HG02678 (cell line): ENCODE data around the gene LIFR.

Source experiments
- ATAC-seq: cut with Tn5 transposase; IDR thresholded peaks from one replicate; pipeline ENCODE4 v1.9.1; 2021; ENCODE audit warnings: mild to moderate bottlenecking, moderate library complexity; ENCODE audit not compliant: unreplicated experiment

The LIFR gene

GRCh38 chr5:38551030-38552017 is 5.1 kb downstream of the LIFR start:
- ATAC-seq = no peak

DNA sequence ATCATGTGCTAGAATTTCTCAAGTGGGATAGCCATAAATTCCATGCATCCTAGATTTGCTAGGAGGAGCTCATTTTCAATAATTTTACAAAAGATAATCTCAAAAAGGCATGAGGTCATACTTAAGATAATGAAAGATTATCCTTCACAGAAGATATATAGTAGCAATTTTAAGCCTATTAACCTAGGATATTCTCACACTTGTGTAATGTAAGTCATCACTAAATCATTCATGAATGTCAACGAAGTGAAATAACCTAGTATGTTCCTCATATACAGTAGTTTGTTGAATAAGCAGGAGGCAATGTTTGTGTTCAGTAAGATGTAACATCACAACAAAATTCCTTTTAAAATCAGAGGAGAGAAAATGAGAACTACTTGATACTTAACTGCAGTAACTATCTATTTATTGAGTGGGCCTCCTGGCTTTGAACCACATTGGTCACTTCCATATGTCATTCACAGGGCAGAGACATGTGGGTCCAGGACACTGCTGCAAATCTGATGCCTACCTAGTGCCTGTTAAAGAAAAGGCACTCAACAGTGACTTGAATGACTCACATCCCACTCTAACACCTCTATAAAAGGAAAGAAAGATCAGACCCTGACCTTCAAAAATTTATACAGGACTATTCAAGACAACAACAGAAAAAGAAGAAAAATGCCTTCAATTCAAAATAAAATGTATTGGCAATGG is 8.2 kb downstream of the LIFR start:
- ATAC-seq = no peak

GRCh38 chr5:38547257-38547656 is 9.2 kb downstream of the LIFR start:
- no peak for ATAC-seq

DNA sequence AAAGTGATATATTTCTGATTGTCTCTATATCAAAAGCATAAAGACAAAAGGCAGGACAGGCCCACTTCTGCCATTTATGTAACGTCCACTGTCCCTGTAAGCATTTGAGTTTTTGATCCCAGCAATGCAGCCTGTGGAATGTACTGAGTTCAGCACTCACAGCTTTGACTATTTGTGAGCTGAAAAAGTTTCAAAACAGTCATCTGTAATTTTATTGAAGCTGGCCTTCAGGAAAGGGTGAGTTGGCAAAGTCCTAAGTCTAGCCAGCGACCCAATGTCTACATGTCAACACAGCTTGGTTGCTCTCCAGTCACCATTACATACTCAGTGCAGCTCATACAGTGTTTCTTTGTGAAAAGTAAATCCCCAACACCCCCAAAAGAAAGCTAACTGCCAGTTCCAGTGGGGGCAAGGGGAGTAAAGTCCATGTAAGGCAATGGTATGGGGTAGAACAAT is 9.7 kb downstream of the LIFR start:
- no peak for ATAC-seq

GRCh38 chr5:38543886-38544285 is 12.6 kb downstream of the LIFR start:
- ATAC-seq = no peak

GRCh38 chr5:38543074-38543473 is 13.4 kb downstream of the LIFR start:
- no peak for ATAC-seq

DNA sequence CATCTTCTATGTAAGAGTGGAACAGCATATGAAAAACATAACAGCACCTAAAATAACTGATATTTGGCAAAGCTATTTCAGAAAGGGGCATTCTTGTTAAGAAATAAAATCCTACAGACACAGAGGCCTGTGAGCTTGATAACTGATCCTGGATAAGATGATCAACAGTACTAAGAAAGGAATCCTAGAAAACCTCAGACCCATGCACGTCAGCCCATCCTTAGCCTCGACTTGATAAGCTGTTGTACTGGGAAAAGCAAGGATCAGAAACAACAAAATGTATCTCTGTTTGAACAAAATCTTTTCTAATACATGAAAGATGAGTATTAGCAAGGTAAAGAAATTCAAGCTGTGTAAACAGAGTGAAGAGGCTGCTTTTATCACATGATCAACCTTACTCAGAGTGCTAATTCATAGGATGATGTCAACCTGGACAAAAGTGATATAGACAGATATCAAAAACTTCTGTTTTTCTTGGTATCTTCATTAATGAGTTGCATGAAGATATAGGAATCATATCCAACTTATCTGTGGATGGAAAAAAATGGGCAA is 15.2 kb downstream of the LIFR start:
- no peak for ATAC-seq

GRCh38 chr5:38540314-38540713 is 16.1 kb downstream of the LIFR start:
- ATAC-seq = no peak

DNA sequence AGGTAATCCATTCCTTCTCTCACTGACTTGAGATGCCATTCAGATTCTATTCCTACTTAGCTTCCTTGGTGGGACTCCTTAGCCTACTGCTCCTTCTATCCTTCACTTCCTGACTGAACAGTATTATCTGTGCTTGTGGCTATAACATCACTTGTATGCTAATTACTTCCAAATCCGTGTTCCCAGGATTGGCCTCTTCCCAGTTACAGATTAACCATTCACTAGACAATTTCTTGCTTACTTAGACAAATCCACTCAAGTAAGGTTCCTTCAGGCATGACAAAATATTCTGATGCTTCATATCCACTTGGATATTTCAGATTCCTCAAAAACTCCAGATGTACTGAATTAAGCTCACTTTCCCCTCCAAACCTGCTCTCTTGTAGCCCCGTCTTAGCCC is 18.3 kb downstream of the LIFR start:
- ATAC-seq = no peak

GRCh38 chr5:38537505-38537904 is 18.9 kb downstream of the LIFR start:
- ATAC-seq = no peak

- ATAC-seq = no peak
These were observed 19.5 kb downstream of the LIFR start for GRCh38 chr5:38536968-38537367.

- no peak for ATAC-seq
These were observed 20.6 kb downstream of the LIFR start for GRCh38 chr5:38535845-38536244.

DNA sequence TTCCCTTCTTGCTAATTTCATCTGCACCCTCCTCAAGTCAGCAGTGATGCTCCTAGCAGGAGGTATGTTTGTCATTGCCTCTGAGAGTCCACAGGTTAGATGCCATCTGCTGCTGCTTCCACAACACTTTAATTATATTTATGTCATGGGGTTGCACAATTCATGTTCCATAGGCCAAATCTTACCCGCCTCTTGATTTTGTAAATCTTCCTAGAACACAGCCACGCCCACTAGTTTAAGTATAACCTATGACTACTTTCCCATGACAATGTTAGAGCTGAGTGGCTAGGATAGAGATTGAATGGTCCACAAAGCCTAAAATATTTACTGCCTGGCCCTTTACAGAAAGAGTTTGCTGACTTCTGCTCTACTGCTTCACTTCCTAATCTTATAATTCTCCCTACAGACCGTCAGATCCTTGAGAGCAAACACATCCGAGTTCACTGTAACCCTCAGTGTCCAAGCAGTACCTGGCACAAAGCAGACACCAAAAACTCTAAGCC is 21.1 kb downstream of the LIFR start:
- no peak for ATAC-seq

- ATAC-seq = no peak
These were observed 22.3 kb downstream of the LIFR start for GRCh38 chr5:38534156-38534453.

- ATAC-seq = no peak
These were observed 22.9 kb downstream of the LIFR start for GRCh38 chr5:38533286-38534155.

DNA sequence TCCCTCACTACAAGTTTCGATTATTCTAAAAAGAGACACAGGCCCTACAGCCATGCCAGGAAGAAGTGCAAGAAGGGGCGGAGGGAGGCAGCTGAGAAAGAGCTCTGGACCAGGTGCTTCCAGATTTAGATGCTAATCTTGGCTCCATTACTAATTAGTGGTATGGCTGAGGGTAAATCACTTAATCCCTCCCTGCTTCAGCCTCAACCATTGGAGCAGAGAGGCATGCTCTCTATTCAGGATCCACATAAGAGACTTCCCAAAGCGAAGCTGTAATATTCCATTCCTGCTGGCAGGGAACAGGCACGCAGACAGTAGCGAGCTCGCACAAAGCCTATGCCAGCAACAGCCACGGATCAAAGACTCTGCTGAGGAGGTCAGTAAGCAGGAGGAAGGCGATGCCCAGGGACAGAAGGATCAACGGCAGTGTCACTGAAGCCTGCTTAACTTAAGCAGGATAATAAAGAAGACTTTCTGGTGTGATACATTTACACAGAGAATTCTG is 24.2 kb downstream of the LIFR start:
- no peak for ATAC-seq

DNA sequence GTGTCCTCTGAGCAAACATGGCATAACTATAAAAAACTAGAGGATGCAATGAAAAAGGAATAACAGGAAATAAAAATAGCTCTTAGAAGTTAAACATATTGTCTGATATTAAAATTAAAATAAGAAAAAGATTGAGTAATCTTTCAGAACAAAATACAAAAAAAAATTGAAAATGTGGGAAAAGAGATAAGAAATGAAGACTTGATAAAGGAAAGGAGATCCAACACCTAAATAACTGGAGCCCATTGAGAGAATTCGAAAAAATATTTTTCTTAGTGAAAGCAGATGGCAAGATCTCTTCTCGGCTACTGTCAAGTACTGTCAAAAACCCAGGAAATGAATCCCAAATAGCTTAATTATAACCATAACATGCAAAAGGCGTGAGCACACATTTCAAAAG is 24.9 kb downstream of the LIFR start:
- ATAC-seq = no peak

DNA sequence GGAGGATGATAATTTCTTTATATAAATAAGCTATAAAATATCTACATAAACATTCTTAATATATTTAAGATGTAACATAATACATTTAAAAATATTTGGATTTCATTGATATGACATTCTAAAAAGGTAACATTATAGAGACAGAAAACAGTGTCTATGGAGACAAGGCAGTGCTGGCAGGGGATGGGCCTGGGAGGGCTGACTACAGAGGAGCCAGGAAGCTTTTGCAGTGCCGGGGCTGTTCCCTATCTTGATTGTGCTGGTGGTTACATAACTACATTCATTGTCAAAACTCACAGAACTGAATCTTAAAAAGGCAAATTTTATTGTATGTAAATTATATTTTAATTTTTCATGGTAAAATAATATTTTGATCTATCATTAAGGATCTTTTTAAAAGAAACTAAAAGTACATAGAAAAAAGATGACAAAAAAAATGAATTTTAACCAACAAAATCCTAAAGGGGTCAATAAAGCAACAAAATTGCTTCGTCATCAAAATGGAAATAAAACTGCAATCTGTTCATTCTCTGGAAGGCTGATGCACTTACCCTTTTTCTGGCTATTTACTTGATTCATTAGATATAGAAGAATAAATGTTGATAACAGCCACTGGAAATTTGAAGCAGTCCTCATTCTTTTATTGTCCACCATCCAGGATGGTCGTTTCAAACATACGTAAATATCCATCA is 26.3 kb downstream of the LIFR start:
- no peak for ATAC-seq

- ATAC-seq = no peak
These were observed 28.2 kb downstream of the LIFR start for GRCh38 chr5:38528162-38528703.

GRCh38 chr5:38527475-38527874 is 29.0 kb downstream of the LIFR start:
- no peak for ATAC-seq
